ES-I3 (cell line): ENCODE data around the gene CEBPB.

Experiments used
- H3K36me3 ChIP-seq: 2 replicates; pipeline ENCODE4 v1.6.1; 2013; ENCODE audit warnings: mild to moderate bottlenecking, low read length, control low read depth, moderate library complexity; ENCODE audit not compliant: insufficient read depth
- H3K4me1 ChIP-seq: 2 replicates; pipeline ENCODE4 v1.6.1; 2013; ENCODE audit warnings: mild to moderate bottlenecking, control low read depth, low read length; ENCODE audit not compliant: insufficient read depth
- H3K9ac ChIP-seq: 2 replicates; pipeline ENCODE4 v1.6.1; 2013; ENCODE audit warnings: low read depth, mild to moderate bottlenecking, low read length, moderate library complexity
- H3K9me3 ChIP-seq: 2 replicates; pipeline ENCODE4 v1.6.1; 2013; ENCODE audit warnings: mild to moderate bottlenecking, low read length, moderate library complexity; ENCODE audit not compliant: control insufficient read depth, insufficient read depth

CEBPB gene

DNA sequence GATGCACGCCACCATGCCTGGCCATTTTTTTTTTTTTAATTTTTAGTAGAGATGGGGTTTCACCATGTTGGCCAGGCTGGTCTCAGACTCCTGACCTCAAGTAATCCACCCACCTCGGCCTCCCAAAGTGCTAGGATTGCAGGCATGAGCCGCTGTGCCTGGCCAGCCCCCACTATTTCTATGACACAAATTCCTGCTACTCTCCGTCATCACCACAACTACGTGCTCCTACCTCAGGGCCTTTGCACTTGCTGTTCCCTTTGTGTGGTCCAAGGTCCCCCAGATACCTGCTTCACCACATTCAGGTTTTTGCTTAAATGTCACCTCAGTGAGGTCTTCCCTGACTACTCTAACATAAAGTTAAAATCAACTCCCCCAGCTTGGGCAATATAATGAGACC lies 5.2 kb upstream of the CEBPB start:
- Histone ChIP-seq H3K4me1 (peaks cover 13% of the 10 kb centered on the region; the same call in 1 of the 2 replicates), H3K9me3 (no peaks in the 10 kb centered on the region), H3K9ac (no peak overlapping the region), H3K36me3 (no peaks in the 10 kb centered on the region)

DNA sequence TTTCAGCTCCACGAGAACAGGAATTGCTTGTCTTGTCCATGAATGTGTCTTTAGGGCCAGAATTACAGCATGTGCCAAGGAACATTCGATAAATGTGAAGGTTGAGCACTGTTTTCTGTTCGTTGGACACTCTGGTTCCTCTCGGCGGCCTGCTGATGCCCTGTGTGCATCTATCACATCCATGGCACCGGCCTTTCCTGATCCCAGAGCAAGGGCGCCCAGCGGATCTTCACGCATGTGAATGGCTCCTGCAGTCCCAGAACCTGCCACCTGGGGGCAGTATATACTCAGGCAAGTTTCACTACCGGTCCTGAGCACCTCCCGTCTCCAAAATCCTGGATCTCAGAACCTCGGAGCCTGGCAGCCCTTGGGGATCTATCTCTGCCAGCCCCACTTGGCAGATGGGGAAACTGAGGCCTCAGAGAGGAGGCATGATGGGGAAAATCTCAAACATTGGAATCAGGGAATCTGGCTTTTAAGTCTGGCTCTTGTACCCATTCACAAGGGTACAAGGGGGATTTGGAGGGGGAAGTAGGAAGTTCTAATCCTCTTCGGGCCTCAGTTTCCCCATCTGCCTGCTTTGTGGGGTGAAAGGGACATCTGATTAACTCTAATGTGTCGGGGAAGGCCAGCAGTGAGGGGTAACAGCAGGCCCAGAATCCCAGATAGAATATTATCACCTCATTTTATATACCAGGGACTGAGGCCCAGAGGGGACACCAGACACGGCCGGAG lies 4.3 kb upstream of the CEBPB start:
- Histone ChIP-seq H3K9ac (no peak overlapping the region), H3K9me3 (no peaks in the 10 kb centered on the region), H3K4me1 (peaks cover 13% of the 10 kb centered on the region; the same call in 1 of the 2 replicates), H3K36me3 (no peaks in the 10 kb centered on the region)

DNA sequence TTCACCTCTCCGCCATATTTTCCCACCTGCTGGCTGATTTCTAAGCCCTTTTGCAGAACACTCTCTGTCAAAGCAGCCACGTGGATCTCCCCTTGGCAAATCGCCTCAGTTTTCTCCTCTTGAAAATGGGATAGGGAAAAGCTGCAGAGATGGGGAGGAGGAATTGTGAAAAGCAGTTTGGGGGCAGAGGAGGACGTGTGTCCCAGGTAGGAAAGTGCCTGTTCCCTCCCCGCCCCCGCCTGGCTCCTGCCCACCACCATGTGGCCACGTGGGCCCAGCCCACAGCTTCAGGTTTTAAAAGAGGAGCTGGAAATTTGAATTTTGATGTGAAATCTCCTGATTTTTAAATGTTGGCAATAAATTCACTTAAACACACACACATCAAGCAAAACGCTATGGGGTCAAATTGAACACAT lies 3.6 kb upstream of the CEBPB start:
- no peaks in the 10 kb centered on the region for H3K36me3 ChIP-seq
- H3K9me3 ChIP-seq = no peaks in the 10 kb centered on the region
- H3K4me1 ChIP-seq = peaks cover 13% of the 10 kb centered on the region; the same call in 1 of the 2 replicates
- no peak overlapping the region for H3K9ac ChIP-seq

DNA sequence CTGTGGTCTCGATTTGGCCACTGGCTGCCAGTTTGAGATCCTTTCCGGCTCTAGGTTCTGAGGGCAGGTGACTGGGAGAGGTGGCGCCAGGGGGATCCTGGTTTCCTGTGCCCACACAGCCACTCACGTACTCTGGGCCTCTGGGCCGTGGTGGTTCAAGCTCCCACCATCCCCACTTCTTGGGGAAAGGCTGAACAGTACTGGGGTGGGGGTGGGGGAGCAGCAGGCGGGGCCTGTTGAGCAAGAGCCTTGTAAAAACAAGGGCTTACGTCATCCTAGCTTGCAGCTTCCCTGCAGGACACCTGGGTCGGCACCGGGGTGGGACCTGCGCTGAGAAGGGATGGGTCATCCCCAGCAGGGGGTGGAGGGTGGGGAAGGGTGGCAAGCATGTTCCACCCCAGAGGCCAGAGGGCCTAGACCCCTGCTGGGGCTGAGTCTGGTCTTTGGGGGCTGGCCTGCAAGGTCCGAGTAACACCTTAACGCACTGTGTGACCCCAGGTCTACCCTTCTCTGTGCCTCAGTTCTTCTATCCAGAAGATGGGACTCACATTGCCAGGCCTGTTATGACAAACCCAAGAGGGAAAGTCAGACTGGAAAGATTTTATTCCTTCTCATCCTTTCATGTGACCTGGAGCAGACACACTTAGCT lies 3.1 kb upstream of the CEBPB start:
- peaks cover 13% of the 10 kb centered on the region; the same call in 1 of the 2 replicates for H3K4me1 ChIP-seq
- no peaks in the 10 kb centered on the region for H3K9me3 ChIP-seq
- no peak overlapping the region for H3K9ac ChIP-seq
- no peaks in the 10 kb centered on the region for H3K36me3 ChIP-seq

DNA sequence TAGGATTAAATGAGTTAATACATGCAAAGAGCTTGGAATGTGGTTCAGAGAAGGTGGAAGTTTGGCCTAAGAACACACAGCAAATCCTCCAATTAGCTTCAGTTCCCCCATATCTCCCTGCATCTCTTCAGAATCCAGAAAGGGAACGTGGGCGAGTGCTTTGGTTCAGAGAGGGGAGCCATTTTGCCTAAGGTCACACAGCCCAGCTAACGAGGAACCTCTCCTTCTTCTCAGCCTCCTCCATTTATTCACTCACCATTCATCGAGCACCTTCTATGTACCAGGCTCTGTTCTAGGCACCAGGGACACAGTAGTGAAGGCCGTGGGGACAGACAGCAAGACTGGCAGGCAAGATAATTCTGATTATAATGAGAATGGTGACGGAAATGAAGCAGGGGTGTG lies 2.3 kb upstream of the CEBPB start:
- Histone ChIP-seq H3K9me3 (no peaks in the 10 kb centered on the region), H3K9ac (no peak overlapping the region), H3K36me3 (no peaks in the 10 kb centered on the region), H3K4me1 (peaks cover 13% of the 10 kb centered on the region; the same call in 1 of the 2 replicates)

DNA sequence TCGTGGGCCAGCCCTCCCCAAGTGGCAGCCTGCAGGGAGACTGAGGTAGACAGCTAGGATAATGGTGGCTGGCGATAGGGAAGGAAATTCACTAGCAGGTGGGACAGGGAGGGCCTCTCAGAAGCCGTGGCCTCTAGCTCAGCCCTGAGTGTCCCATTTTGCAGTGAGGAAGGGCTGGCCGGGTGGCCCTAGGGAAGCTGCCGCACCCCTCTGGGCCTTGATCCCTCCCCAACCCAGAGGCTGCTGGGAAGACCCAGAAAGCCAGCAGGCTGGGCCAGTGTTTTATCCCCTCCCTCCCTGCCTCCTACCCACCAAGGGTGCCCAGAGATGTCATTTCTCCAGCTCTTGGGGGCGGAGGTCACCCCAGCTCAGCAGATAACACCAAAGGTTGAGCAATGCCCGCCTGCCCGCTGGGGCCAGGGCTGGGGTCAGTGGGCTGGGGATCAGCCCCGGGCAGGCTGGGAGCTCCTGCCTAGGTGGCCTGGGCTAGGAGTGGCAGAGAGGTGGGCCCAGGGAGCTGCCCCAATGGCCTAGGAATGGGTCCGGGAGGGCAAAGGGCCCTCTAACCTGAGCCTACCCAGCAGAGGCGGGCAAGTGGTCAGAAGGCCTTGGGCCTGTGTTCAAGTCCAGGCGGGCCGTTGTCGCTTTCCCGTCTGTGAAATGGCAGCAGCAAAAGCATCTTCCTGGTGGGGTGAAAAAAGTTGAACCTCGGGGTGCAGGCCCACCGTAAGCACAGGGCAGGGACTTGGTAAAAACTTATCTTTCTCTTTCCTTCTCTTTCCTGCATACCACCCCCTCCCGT lies 1.6 kb upstream of the CEBPB start:
- no peaks in the 10 kb centered on the region for H3K36me3 ChIP-seq
- no peaks in the 10 kb centered on the region for H3K9me3 ChIP-seq
- no peak overlapping the region for H3K9ac ChIP-seq
- peaks cover 20% of the 10 kb centered on the region; the same call in 1 of the 2 replicates for H3K4me1 ChIP-seq

DNA sequence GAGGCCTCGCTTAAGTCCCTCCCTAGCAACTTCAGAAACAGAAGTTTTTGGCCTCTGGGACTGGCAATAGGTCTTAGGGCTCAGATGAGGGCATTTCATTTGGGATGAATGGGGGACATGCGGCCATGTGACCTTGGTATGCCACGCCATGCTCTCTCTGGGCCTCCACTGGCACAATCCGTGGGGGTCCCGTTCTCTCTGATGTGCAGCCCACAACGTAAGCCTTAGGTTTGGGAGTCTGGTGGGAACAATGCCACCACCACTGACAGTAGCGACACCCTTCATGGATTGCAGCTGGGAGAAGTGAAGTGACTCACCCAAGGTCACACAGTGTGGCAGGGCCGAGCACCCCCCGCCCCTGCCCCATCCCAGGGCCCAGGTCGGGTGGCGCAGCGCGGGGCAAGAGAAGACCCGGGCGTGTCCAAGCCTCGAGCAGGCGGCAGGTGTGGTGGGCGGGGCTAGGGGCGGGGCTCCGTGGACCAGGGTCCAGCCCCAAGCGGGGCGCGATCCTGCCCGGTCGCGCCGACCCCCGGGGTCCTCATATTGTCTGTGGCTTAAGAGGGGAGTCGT lies 864 bp upstream of the CEBPB start:
- Histone ChIP-seq H3K36me3 (no peaks in the 10 kb centered on the region), H3K9ac (peak overlapping the region; percentile 97; the same call in 1 of the 2 replicates), H3K9me3 (no peaks in the 10 kb centered on the region), H3K4me1 (peaks cover 27% of the 10 kb centered on the region; the same call in 1 of the 2 replicates)

DNA sequence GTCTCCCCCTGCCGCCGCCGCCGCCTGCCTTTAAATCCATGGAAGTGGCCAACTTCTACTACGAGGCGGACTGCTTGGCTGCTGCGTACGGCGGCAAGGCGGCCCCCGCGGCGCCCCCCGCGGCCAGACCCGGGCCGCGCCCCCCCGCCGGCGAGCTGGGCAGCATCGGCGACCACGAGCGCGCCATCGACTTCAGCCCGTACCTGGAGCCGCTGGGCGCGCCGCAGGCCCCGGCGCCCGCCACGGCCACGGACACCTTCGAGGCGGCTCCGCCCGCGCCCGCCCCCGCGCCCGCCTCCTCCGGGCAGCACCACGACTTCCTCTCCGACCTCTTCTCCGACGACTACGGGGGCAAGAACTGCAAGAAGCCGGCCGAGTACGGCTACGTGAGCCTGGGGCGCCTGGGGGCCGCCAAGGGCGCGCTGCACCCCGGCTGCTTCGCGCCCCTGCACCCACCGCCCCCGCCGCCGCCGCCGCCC lies 474 bp downstream of the CEBPB start:
- no peaks in the 10 kb centered on the region for H3K36me3 ChIP-seq
- peak overlapping the region; percentile 97 for H3K9ac ChIP-seq
- H3K4me1 ChIP-seq = peaks cover 33% of the 10 kb centered on the region; the same call in 1 of the 2 replicates
- no peaks in the 10 kb centered on the region for H3K9me3 ChIP-seq

DNA sequence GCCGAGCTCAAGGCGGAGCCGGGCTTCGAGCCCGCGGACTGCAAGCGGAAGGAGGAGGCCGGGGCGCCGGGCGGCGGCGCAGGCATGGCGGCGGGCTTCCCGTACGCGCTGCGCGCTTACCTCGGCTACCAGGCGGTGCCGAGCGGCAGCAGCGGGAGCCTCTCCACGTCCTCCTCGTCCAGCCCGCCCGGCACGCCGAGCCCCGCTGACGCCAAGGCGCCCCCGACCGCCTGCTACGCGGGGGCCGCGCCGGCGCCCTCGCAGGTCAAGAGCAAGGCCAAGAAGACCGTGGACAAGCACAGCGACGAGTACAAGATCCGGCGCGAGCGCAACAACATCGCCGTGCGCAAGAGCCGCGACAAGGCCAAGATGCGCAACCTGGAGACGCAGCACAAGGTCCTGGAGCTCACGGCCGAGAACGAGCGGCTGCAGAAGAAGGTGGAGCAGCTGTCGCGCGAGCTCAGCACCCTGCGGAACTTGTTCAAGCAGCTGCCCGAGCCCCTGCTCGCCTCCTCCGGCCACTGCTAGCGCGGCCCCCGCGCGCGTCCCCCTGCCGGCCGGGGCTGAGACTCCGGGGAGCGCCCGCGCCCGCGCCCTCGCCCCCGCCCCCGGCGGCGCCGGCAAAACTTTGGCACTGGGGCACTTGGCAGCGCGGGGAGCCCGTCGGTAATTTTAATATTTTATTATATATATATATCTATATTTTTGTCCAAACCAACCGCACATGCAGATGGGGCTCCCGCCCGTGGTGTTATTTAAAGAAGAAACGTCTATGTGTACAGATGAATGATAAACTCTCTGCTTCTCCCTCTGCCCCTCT lies 1.1 kb downstream of the CEBPB start:
- H3K4me1 ChIP-seq = peaks cover 33% of the 10 kb centered on the region; the same call in 1 of the 2 replicates
- H3K9me3 ChIP-seq = no peaks in the 10 kb centered on the region
- peak overlapping the region; percentile 97 for H3K9ac ChIP-seq
- no peaks in the 10 kb centered on the region for H3K36me3 ChIP-seq

DNA sequence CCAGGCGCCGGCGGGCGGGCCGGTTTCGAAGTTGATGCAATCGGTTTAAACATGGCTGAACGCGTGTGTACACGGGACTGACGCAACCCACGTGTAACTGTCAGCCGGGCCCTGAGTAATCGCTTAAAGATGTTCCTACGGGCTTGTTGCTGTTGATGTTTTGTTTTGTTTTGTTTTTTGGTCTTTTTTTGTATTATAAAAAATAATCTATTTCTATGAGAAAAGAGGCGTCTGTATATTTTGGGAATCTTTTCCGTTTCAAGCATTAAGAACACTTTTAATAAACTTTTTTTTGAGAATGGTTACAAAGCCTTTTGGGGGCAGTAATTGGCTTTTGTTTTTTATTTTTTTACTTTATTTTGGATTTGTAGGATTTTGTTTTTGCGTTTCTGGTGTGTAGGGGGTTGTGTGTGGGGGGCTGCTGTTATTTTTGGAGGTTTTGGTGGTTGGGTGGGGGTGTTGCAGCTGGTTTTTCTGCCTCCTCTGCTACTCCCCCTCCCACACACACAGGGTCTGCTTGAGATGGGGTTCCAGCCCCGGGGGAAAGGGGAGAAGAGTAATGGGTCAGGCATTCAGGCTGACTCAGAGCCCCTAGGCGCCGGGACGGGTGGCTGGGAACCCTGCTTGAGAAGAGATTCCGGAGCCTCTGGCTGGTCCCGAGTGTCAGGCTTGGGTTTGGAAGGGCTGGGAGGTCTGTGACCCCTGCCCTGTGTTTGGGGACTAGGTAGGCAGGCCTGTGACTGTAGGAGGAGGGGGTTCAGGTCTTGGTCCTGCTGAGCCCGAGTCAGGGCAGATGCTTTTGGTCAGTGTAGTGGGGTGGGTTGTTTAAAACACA lies 2.0 kb downstream of the CEBPB start:
- Histone ChIP-seq H3K4me1 (peaks cover 33% of the 10 kb centered on the region; the same call in 1 of the 2 replicates), H3K9me3 (no peaks in the 10 kb centered on the region), H3K9ac (peak overlapping the region; percentile 97), H3K36me3 (no peaks in the 10 kb centered on the region)

DNA sequence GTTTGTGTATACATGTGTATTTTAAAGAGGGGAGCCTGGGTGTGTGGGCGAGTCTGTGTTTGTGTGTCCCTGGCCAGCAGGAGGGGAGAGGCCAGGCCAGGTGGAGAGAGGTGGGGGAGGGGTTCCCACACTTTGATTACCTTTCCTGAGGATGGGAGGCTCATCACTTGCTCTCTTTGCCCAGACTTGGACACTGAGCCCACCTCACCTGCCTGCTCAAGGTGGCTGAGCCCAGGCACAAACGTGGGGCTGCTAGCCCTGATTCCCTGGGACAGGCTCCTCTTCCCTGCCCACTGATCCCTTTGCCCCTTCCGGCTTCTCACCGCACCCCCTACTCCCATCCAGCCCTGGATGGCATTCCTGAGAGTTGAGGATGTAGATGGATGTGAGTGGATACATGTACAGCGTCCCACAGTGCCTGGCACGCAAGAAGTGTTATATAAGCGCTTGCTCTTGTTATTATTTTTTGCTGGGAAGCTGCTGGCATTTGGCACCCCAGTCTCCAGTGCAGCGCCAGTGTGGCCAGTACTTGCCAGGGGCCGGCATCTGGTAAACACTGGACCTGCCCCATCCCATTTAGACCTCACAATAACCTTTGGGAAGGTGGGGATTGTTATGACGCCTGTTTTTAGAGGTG lies 2.7 kb downstream of the CEBPB start:
- H3K9me3 ChIP-seq = no peaks in the 10 kb centered on the region
- no peaks in the 10 kb centered on the region for H3K36me3 ChIP-seq
- H3K9ac ChIP-seq = peak overlapping the region; percentile 97
- H3K4me1 ChIP-seq = peaks cover 32% of the 10 kb centered on the region; the same call in 1 of the 2 replicates

DNA sequence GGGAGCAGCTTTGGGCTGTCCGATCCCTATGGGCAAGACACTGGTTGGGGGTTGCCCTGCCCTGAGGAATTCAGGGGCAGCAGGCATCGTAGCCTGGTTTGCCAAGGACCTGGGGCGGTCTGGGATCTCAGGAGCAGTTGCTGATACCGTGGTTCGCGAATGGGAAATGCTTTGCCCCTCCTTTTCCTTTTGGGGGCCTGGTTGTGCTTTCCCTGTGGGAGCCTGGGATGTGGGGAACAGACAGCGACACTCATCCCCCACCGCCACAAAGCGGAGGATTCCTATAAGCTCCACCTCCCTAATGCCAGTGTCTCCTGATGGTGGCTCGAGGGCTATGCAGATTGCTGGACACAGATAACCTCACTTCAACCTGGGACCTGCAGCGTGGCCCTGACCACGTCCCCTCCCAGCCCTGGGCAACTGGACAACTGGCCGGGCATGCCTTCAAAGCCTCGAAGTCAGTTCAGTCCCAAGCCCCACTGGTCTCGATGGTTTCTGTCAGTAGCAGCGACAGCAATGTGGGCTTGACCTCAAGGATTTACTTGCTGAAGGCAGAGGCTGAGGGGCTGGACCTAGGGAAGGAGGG lies 3.3 kb downstream of the CEBPB start:
- no peaks in the 10 kb centered on the region for H3K36me3 ChIP-seq
- H3K4me1 ChIP-seq = peaks cover 28% of the 10 kb centered on the region; the same call in 1 of the 2 replicates
- no peaks in the 10 kb centered on the region for H3K9me3 ChIP-seq
- peak overlapping the region; percentile 97 for H3K9ac ChIP-seq
